SU-DHL-6 (cell line): ENCODE data around the gene HDAC7.

Experiments used
- EZH2phosphoT487 ChIP-seq: fragments of 200-600 bp; sonication (generic), shearing (Covaris generic); conservative IDR thresholded peaks from 2 replicates; pipeline ENCODE4 v1.6.1; 2018; ENCODE audit warnings: mild to moderate bottlenecking, antibody characterized with exemption, low read length, moderate library complexity, mixed read lengths
- TF ChIP-seq, protein P1 (sequence below): fragments of 200-600 bp; sonication (generic); IDR thresholded peaks from one replicate; pipeline ENCODE4 v1.5.1; 2017; ENCODE audit warnings: antibody characterized with exemption, mild to moderate bottlenecking, low read length, moderate library complexity; ENCODE audit not compliant: insufficient read depth, poor library complexity, severe bottlenecking

- TF ChIP-seq EZH2phosphoT487, result no peak
- TF ChIP-seq, protein P1, sequence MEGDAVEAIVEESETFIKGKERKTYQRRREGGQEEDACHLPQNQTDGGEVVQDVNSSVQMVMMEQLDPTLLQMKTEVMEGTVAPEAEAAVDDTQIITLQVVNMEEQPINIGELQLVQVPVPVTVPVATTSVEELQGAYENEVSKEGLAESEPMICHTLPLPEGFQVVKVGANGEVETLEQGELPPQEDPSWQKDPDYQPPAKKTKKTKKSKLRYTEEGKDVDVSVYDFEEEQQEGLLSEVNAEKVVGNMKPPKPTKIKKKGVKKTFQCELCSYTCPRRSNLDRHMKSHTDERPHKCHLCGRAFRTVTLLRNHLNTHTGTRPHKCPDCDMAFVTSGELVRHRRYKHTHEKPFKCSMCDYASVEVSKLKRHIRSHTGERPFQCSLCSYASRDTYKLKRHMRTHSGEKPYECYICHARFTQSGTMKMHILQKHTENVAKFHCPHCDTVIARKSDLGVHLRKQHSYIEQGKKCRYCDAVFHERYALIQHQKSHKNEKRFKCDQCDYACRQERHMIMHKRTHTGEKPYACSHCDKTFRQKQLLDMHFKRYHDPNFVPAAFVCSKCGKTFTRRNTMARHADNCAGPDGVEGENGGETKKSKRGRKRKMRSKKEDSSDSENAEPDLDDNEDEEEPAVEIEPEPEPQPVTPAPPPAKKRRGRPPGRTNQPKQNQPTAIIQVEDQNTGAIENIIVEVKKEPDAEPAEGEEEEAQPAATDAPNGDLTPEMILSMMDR, result no peak
These were observed 33.6 kb downstream of the HDAC7 start for GRCh38 chr12:47785887-47786661.
